ENCODE measurements around the gene CDR2.
"Not testable (repeated sequence)": the region's sequence is repeated elsewhere in the genome, so short reads cannot be mapped to it uniquely, and the experiment has no call there.

CDR2 gene

DNA sequence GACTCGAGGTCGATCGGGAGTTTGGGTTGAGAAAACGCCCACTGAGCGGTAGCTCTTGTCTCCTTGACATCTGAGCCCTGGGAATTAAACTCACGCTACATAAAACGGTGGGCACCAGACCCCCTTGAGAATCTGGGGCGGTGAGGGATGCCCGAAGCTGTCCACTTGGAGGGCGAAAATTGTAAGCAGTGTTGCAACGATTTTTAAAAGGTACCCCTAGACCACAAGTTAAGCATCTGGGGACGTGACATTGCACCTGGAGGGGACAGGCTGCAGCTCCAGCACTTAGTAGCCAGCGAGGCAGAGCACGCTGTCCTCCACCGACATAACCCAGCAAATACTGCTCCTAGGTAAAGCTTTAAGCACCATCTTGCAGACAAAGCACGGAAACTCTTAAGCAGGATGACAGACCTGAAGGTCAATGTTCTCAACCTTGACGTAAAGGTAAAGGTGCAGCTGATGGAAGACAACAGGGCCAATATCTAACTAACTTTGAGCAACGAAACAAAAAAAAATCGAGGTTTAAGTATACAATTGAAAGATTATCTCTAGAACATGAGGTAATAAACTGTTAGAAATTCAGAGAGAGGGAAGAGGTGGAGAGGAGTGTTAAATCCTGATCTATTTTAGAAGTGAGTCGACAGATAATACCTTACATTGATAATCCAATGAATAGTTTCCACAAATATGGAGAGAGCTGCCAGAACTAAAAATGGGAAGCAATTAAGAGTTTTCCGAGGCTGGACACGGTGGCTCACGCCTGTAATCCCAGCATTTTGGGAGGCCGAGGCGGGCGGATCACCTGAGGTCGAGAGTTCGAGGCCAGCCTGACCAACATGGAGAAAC is 921 bp upstream of the CDR2 start:
- peak; percentile 53 for DNase-seq

DNA sequence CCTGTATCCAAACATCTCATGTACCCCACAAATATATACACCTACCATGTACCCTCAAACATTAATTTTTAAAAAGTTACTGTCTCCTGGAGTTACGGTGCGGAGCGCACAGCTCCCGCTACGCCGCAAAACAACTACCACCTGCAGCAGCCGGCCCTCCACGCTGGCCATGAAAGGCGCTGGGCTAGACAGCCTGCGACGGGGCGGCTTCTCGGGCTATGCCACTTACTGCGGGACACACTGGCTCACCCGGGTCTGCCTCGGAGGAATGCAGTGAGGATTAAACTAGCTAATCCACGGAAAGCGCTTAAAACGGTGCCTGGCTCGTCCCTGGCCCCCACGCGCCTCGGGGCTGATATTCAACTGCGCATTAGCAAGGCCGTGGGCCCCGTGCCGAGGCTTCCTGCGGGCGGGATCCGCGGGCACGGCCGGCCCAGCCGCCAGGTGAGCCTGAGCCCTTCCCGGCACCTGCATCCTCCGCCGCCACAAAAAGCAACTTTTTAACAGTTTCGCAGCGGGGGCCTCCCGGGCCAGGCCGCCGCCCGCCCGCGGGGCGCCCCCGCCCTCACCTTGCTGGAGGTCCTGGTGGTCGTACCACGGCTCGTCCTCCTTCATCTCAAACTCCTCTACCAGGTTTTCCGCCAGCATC is 633 bp downstream of the CDR2 start:
- peak; percentile 72 for DNase-seq

DNA sequence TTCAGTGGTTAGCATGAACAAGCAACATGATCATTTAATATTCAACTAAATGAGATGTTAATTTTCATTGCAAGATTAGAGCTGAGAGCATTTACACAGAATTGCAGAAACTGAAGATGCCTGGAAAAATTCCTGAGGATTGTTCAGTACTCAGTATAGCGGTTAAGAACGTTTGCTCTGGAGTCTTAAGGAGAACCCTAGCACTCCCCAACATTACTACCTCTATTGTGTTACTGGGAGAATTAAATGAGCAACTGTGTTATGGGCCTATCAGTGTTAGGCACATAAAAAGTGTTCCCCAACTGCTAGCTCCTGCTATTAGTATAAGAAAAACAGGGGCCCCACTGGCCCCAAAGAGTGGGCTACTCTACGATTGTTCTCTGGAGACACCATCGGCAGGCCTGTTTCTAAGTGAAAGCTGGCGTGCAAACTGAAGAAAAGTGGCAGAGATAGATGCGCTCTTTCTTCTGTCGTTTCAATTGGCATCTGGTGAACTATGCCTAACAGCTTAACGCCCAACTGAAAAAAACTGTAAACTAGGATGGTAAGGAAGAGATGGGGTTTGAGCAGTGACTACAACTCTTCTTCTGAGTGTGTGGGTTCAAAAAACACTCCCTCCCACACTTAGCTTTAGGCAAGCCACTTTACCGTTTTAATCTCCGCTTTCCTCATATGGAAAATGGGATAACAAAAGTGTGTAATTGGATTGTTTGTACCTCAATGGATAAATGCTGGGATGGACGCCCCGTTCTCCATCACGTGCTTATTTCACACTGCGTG is 1.3 kb downstream of the CDR2 start:
- DNase-seq = peak; percentile 30

DNA sequence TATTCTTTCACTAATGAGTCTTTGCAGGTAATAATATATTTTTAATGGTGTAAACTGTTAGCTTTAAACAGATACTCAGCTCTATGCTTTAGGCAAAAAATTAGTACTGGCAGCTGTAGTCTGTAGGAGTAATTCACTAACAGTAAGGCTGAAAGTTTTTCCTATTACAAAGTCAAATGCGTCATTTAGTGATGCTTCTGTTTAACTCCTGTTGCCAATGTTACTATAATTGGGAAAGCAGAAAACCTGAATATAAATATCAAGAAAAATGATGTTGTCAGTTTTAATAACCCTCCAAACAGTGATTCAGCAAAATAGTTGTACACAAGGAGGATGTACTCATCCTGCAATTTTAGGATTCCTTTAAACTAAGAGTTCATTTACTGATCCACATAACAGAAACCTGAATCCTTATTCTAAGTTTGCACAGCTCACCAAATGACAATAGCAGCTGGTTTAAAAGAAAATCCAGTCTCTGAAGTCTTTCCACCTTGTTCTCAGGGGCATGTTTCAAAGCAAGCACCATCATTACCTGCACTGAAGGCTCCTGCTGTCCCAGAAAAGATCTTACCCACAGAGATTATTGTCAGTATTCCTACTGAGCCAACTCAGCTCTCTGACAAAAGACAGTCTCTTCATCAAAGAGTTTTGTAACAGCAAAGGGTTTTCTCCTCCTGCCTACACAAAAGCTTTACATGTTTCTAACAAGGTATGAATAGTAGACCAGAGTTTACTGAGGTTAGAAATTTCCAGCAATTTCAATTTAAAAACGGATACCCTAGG is 4.2 kb downstream of the CDR2 start:
- DNase-seq = peak; percentile 8

DNA sequence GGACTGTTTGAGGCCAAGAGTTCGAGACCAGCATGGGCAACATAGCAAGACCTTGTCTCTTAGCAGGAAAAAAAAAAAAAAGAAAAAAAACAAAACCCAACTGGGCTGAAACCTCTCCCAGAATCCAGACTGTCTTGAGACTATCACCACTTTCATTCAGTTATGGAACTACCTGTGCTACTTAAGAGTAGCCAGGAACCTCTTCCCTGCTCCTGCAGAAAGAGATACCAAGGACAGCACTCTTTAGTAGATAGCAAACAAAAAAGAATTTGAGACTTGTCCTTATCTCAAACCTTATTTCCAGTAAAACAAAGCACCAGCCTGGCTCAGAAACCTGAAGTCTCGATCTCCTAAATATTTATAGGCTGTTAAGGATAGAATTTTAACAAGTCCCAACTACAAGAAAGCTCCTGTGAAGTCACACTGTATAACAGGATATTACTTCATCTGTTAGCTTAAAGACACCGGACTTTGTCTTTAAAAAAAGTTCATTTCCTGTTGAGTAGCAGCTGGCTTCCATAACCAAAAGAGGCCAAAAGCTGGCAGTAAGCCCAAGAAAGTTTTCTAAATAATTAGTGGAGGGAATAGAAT is 5.1 kb downstream of the CDR2 start:
- peak; percentile 69 for DNase-seq

DNA sequence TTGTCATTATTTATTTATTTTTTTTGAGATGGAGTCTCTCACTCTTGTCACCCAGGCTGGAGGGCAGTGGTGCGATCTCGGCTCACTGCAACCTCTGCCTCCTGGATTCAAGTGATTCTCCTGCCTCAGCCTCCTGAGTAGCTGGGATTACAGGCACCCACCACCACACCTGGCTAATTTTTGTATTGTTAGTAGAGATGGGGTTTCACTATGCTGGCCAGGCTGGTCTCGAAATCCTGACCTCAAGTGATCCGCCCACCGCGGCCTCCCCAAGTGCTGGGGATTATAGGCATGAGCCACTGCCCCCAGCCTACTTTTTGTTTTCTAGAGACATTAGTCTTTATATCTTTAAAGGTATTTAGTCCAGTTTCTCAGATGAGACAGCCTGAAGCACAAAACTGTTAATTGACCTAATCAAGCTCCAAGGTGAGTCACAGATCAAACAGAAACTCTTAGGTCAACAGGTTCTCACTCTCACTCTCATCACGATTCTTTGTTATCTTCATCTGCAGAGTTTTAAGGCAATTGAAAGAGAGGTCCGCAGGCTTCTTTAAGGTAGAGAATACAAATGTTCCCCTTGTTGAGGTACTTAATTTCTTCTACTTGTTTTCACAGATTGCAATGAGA is 6.1 kb downstream of the CDR2 start:
- peak; percentile 28 for DNase-seq

DNA sequence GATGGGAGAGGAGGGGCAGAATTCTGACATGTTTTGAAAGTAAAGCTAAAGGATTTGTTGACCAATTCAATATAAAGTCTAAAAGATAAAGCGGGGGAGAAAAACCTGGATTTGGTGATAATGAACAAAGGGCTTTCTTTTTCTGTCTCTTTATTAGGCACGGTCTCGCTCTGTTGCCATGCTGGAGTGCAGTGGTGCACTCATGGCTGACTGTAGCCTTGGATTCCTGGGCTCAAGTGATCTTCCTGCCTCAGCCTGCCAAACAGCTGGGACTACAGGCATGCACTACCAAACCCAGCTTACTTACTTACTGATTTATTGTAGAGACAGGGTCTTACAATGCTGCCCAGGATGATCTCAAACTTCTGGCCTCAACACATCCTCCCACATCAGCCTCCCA is 7.5 kb downstream of the CDR2 start:
- DNase-seq = no peak

DNA sequence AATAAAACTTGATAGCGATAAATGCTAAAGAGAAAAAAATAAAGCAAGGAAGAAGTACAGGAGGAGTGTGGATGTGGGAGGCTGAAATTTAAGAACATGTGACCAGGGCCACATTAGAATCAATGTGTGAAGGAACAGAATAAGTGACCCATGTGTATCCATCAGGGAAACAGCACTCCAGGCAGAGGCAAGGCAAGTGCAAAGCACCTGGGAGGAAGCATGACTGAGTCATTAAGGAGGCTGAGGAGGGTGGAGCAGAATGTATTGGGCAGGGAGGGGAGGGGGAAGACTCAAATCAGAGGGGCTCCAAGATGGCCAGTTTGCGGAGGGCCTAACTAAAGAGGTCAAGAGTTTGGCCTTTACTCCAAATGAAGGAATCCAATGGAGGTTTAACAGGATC is 8.0 kb downstream of the CDR2 start:
- no peak for DNase-seq

DNA sequence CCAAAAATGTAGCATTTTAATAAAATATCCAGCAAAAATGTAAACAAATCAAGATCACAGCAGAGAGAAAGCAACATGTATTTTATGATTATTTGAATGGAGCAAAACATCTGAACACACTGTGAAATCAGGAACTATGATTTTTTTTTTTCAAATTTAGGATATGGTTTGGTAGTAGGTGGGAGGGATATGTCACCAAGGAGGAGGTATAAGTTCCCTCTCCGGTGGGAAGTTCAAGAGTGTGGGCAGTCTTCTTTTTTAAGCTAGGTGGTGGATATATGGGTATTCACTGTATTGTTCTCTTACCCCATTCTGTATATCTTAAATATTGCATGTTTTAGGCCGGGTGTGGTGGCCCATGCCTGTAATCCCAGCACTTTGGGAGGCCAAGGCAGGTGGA is 10.2 kb downstream of the CDR2 start:
- DNase-seq = no peak

DNA sequence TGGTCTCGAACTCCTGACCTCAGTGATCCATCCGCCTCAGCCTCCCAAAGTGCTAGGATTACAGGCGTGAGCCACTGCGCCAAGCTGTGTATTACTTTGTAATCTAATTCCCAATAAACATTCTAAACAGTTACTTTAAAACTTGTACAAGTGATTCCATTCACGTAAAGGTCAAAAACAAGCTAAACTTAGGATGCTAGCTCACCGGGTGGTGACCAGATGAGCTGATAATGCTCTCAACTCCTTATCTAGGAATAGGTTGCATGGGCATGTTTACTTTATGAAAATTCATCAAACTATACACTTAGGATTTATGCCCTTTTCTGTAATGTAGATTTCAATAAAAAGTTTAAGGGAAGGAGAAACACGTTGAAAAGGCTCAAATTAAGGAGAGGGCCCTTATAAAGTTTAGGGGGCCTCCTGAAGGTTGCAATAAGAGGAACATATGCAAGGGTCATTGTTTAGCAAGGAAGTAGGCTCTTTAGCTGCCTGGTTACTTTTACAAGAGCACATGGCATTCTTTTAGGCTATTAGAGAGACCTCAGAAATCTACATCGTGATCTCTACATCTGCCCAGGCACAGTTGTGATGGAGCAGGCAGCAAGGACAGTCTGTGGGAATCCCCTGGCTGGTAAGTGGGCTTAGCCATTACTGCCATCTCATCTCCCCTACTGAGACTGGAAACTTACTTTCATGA is 13.3 kb downstream of the CDR2 start:
- no peak for DNase-seq

DNA sequence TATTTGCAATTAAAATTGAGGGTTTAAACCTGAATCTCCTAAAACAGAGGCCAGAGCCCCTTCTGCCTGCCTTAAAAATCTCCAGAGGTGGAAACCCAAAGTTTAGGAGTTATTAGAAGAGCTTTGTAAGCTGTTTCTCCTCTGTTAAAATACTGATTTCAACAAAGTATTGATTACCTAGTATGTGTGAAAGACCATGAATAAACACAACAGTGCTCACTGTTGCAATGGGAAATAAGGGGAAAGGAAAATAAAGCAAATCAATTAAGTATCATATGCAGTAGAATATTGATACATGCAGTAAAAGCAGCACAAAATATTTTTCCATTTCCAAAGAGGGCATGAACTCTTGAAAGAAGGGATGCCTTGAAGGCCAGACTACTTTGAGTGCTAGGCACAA is 14.7 kb downstream of the CDR2 start:
- no peak for DNase-seq

DNA sequence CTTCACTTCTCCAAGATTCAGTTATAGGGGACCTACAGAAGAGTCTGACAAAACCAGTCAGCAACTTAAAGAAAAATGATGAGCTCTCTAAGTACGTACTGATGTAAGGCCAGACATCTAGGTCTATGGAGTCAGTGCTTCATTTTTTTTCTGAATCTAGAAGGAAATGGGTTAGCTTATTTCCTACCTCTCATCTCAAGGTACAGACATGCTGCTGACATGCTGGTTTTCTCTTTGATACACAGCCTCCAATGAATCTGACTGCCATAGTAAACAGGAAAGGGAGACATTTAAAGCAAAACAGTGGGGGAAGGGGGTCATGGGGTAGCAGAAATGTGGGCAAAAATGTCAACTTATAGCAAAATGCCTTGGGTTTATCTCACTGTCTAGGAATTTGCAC is 16.4 kb downstream of the CDR2 start:
- no peak for DNase-seq

DNA sequence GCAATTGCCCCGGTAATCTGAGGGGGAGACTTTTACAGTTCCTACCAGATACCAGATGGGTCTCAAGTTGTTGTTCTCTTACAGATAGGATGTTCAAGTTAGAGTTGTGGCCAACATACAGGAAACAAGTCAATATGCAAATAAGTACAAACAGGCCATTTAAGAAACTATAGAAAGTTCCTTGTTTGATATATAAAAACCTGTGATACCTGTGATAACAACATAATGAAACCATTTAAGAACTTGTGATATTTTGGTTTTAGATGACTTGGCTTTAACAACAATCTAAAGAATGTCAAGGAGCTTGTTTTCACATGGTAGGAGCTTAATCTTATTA is 16.8 kb downstream of the CDR2 start:
- DNase-seq = no peak

DNA sequence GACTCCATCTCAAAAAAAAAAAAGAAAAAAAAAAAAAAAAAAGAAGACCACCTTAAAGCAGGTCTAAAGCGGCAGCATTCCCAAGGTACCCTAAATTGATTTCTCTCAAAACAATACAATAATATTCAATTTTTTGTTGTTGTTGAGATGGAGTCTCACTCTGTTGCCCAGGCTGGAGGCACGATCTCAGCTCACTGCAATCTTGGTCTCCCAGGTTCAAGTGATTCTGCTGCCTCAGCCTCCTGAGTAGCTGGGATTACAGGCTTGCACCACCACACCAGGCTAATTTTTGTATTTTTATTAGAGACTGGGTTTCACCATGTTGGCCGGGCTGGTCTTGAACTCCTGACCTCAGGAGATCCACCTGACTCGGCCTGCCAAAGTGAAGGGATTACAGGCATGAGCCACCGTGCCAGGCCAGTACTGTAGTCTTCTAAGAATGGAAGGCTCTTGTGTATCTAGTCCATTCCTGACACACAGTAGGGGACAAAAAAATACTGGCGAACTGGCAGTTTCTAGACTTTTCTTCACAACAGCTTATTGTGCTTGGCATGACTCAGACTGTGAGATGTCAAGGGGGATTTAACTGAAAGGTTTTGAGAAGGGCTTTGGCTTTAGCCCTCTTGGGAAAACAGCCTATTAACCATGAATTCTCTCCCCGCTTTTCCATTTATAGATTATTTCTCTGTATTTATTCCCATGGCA is 17.3 kb downstream of the CDR2 start:
- no peak for DNase-seq

DNA sequence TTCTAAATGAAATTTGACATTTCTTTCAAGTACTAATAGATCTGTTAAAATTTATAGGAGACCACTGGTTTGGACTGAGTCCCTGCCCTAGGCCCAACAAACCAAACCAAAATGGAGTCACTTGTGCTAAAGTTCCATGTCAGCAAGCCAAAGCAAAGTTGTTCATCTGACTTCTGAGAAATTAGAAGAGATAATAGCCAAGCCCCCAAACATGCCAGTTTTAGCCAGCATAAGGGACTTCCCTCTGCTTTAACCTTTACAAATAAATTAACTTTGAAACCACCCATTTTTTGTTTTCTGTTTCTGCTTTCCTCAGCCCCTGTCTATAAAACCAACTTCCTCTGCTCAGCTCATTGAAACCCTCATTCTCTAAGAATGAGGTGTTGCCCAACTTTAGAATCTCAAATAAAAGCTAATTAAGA is 18.9 kb downstream of the CDR2 start:
- no peak for DNase-seq

DNA sequence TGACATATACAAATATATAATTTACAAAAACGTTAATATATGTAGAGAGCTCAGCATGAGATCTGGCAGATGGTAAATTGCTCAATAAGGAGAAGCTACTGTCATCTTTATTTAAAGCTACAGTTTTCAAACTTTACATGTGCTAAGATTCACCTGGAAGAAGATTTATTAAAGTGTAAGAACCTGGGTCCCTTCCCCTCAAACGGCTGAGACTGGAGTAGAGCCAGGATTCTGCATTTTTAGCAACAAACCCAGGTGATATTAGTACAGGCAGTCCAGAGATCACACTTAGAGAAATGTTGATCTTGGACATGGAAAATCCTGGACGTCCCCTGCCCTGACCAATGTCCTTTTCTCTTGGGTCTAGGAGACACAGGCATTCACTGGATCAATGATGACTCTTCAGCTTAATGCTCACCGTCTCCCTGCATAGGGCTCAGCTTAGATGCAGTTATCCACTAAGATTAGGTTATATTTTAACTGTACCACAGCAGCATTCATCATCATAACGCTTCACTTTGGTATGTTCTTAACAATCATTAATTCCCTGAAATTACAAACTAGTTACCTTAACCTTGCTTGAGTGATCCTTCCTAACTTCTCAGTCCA is 20.4 kb downstream of the CDR2 start:
- no peak for DNase-seq

DNA sequence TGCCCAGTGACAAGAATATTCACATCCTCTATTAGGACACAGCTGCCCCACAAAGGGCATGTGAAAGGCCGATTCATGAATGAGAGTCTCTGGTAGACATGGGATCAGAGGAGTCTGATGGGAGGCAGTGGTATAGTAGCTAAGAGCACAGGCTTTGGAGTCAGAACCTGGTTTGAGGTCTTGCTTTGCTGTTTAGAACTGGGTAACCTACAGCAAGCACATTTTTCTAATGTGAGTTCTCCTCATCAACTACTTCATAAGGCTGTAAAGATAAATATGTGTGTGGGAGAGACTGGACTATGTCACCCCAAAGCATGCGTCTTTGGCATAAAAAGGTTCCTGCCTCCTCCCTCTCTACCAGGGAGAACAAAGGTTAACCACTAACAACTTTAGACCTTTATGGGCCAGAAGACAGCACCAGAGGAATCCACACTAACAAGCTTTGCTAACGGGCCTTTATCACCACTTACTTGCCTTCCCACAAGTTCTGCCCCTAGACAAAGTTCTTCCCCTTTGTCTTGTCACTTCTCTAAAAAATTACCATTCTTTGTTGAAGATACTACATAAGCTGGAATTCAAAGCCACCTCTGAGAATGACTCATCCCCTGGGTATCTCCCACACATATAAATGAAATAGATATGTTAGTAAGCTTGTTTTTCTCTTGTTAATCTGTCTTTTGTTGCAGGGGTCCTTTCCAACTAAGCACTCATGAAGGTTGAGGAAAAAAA is 21.1 kb downstream of the CDR2 start:
- DNase-seq = no peak

DNA sequence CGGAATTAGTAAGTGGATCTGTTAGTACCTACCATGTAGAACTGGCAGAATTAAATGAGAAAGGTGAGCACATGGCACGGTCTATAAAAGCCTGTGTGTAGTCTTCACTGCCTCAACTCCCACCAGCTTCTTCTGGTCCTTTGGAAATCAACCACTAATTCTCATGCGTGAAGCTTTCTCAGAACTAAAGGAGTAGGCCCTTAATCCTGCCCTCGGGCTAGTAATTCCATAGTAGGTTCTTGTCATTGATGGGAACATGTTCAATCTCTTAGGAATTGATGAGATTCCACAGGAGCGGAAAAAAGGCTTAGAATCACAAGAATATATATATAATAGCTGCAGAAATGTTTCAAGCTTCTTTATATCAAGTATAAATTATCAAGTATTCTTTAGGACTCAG is 21.7 kb downstream of the CDR2 start:
- DNase-seq = no peak

DNA sequence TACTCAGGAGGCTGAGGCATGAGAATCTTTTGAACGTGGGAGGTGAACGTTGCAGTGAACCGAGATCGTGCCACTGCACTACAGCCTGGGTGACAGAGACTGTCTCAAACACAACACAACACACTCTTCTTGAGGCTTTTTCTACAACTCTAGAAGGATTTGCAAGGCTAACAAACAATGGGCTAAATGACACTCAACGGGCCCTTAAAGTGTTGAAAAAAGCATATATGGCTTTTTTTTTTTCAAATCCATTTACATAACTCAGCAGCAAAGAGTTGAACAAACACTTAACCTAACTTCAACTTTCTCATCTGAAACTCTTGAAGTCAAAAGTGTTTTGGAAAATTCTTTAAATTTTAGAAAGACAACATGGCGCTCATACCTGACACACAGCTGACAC is 22.3 kb downstream of the CDR2 start:
- DNase-seq = no peak

DNA sequence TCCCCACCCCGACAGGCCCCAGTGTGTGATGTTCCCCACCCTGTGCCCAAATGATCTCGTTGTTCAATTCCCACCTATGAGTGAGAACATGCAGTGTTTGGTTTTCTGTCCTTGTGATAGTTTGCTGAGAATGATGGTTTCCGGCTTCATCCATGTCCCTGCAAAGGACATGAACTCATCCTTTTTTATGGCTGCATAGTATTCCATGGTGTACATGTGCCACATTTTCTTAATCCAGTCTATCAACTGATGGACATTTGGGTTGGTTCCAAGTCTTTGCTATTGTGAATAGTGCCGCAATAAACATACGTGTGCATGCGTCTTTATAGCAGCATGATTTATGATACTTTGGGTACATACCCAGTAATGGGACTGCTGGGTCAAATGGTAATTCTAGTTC is 23.4 kb downstream of the CDR2 start:
- not testable (repeated sequence) for DNase-seq

Measured in NCI-H69 (cell line).